GM12875 (cell line): ENCODE results near the gene TKTL1.
"Not testable (repeated sequence)": the region's sequence is repeated elsewhere in the genome, so short reads cannot be mapped to it uniquely, and the experiment has no call there.

Experiments used
- H3K4me3 ChIP-seq: one replicate; pipeline ENCODE4 v1.5.1; 2011; ENCODE audit warnings: low read depth, low read length, control low read depth
- TF ChIP-seq, protein P1 (sequence below): IDR thresholded peaks from 2 replicates; pipeline ENCODE4 v1.5.1; 2011; ENCODE audit warnings: low read depth, mild to moderate bottlenecking, control low read depth, inconsistent platforms, low read length, moderate library complexity, borderline replicate concordance; ENCODE audit not compliant: insufficient read depth

The TKTL1 gene

GRCh38 chrX:154295664-154296310, at the start of gene TKTL1:
TKTL1 (plus strand) TSS chrX:154295795; CDS start chrX:154295860, 65 bp downstream.
- TF ChIP-seq, protein P1, sequence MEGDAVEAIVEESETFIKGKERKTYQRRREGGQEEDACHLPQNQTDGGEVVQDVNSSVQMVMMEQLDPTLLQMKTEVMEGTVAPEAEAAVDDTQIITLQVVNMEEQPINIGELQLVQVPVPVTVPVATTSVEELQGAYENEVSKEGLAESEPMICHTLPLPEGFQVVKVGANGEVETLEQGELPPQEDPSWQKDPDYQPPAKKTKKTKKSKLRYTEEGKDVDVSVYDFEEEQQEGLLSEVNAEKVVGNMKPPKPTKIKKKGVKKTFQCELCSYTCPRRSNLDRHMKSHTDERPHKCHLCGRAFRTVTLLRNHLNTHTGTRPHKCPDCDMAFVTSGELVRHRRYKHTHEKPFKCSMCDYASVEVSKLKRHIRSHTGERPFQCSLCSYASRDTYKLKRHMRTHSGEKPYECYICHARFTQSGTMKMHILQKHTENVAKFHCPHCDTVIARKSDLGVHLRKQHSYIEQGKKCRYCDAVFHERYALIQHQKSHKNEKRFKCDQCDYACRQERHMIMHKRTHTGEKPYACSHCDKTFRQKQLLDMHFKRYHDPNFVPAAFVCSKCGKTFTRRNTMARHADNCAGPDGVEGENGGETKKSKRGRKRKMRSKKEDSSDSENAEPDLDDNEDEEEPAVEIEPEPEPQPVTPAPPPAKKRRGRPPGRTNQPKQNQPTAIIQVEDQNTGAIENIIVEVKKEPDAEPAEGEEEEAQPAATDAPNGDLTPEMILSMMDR: no peak
- H3K4me3 ChIP-seq: no peak within 1 kb of the TSS

DNA sequence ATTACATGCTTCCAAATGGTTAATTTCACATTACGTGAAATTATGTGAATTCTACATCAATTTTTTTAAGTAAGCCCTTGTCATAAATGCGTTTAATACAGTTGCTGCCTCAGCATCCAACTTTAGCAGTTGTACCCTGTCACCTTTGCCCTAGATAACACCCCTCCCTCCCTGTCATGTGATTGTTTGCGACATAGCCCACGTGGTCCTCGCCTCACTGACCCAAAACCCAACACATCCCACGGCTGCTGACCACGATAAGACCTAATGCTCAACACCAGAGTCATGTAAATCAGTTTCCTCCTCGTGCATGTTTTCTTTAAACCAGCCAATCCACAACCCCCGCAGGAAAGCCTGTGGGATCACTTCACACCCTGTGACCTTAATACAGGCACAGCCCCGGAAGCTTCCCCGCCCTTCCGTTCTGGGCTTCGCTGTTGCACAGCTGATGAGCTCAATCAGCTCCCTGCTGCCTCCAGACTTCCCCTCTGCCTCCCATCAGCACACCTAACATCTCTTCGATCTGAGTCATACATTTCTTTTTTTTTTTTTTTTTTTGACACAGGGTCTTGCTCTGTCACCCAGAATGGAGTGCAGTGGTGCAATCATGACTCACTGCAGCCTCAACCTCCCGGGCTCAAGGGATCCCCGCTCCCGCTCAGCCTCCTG, 48.1 kb upstream of the TKTL1 start:
- not testable (repeated sequence) for H3K4me3 ChIP-seq

DNA sequence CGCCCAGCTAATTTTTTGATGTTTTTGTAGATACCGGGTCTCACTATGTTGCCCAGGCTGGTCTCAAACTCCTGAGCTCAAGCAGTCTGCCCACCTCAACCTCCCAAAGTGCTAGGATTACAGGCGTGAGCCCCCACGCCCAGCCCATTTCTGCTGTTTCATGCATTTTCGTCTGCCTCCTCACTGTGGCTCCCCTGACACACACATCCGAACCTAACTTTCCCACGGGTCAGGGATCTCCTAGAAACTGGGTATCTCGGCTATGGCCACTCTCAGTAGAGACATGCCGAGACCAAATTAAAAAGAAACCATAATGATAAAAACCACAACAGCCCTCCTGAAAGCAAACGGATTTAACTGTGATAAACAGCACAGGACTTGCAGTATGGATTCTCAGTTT, 47.5 kb upstream of the TKTL1 start:
- H3K4me3 ChIP-seq: not testable (repeated sequence)

DNA sequence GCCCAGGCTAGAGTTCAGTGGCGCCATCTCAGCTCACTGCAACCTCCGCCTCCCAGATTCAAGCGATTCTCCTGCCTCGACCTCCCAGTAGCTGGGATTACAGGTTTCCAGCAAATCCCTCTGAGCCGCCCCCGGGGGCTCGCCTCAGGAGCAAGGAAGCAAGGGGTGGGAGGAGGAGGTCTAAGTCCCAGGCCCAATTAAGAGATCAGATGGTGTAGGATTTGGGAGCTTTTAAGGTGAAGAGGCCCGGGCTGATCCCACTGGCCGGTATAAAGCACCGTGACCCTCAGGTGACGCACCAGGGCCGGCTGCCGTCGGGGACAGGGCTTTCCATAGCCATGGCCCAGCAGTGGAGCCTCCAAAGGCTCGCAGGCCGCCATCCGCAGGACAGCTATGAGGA, 38.3 kb upstream of the TKTL1 start, which contains the start of gene OPN1MW3:
Gene OPN1MW3, plus strand, starts transcription at position 301 of the 400 bp plus-strand sequence. Its CDS starts 38 bp downstream, at position 339.
- not testable (repeated sequence) for H3K4me3 ChIP-seq

- H3K4me3 ChIP-seq: not testable (repeated sequence)
These were observed 36.9 kb upstream of the TKTL1 start for GRCh38 chrX:154258711-154259110.

DNA sequence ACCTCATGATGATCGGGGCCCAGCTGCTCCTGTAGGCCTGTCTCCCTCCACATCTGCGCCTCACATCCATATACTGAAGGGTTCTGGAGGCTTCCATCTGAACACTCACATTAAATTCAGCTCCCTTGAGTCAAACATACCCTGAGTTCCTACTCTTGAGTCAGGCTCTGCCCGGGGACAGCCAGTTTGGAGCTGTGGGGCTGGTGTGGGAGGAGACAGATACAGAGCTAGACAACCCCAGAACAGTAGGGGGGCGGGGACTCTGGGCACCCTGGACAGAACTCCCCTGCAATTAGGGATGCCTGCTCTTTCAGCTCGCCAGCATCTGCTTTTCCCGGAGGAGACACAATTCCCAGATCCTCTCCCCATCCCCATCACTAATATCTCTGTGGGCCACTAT, 32.5 kb upstream of the TKTL1 start:
- not testable (repeated sequence) for H3K4me3 ChIP-seq

- not testable (repeated sequence) for H3K4me3 ChIP-seq
These were observed 26.4 kb upstream of the TKTL1 start for GRCh38 chrX:154269245-154269644.

DNA sequence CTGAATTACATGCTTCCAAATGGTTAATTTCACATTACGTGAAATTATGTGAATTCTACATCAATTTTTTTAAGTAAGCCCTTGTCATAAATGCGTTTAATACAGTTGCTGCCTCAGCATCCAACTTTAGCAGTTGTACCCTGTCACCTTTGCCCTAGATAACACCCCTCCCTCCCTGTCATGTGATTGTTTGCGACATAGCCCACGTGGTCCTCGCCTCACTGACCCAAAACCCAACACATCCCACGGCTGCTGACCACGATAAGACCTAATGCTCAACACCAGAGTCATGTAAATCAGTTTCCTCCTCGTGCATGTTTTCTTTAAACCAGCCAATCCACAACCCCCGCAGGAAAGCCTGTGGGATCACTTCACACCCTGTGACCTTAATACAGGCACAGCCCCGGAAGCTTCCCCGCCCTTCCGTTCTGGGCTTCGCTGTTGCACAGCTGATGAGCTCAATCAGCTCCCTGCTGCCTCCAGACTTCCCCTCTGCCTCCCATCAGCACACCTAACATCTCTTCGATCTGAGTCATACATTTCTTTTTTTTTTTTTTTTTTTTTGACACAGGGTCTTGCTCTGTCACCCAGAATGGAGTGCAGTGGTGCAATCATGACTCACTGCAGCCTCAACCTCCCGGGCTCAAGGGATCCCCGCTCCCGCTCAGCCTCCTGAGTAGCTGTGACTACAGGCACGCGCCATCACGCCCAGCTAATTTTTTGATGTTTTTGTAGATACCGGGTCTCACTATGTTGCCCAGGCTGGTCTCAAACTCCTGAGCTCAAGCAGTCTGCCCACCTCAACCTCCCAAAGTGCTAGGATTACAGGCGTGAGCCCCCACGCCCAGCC, 10.9 kb upstream of the TKTL1 start:
- not testable (repeated sequence) for H3K4me3 ChIP-seq

GRCh38 chrX:154286406-154286805, 9.2 kb upstream of the TKTL1 start:
- H3K4me3 ChIP-seq: not testable (repeated sequence)

DNA sequence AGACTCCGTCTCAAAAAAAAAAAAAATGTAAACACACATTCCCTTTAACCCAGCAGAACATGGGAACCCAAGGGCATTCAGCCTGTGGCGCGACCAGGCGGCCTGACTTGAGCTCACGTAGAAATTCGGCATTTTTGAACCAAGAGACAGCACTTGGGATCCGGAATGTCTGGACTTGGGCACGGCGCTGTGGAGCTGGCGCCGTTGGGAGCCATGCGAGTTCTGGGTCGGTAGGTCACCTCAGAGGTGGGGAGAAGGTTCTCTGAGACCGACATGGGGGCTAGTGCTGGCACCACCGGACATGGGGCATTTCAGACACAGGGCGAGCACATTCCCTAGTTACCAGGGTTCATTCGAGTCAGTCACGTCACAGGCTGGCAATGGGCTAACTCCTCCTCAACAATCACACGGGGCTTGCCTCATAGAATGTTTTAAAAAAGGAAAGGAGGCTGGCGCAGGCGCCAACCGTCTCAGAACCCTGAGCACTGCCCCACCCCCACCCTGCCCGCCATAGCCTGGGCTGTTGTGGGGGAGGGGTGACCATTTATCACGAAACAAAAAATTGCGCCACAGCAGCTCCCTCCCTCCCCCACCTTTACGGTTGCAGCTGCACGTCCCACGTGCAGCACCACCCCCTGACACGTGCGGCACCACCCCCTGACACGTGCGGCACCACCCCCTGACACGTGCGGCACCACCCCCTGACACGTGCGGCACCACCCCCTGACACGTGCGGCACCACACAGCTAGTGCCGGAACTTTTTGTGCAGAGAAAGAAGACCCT, 612 bp upstream of the TKTL1 start, which contains the start of gene TEX28:
Gene TEX28, minus strand, starts transcription at position 334 of the 784 bp plus-strand sequence. CDS start 3,007 bp downstream, outside the sequence.
- TF ChIP-seq, protein P1: no peak
- no peak within 1 kb of the TSS for H3K4me3 ChIP-seq

DNA sequence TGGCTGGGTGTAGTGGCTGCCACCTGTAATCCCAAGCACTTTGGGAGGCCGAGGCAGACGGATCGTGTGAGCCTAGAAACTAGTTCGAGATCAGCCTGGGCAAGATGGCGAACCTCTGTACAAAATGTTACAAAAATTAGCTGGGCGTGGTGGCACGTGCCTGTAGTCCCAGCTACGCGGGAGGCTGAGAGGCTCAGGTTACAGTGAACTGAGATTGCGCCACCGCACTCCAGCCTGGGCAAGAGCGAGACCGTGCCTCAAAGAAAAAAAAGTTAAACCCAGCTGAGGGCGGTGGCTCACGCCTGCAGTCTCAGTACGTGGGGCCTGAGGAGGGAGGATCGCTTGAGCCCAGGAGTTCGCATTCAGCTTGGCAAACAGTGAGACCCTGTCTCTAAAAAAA, 1.1 kb downstream of the TKTL1 start:
- TF ChIP-seq, protein P1: no peak
- H3K4me3 ChIP-seq: no peak overlapping the region
